ENCODE results near the gene SYNC.

Gene SYNC

GRCh38 chr1:32659581-32659980 is 43.0 kb downstream of the SYNC start:
- no peak for DNase-seq (ENCODE audit: low spot score)
- no peak for TF ChIP-seq CTCF (IDR thresholded peaks at IDR 0.05; ENCODE audit: extremely low read depth, insufficient read depth, missing control alignments)
- in situ Hi-C loops (cut with MboI; ENCODE audit: low pct_unique_long_range_greater_than_20kb, low sequenced_read_pairs, unreplicated experiment) = no loop called here

DNA sequence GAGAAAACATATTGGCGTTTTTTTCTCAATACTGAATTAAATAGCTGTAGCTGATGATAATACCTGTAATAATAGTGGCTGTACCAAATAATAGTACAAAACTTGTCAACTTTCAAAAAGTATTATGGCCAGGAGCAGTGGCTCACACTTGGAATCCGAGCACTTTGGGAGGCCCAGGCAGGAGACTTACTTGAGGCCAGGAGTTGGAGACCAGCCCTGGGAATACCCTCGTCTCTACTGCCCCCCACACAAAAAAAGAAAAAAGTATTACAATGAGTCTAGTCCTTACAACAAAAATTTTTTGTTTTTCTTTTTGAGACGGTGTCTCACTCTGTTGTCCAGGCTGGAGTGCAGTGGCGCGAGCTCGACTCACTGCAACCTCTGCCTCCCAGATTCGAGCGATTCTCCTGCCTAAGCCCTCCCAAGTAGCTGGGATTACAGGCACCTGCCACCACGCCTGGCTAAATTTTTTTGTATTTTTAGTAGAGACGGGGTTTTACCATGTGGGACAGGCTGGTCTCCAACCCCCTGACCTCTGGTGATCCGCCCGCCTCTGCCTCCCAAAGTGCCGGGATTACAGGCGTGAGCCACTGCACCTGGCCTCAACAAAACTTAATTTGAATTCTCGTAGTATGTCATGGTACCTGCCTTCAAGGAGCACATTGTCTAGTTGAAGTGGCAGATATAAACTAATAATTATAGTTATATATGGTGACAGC is 50.2 kb downstream of the SYNC start:
- TF ChIP-seq CTCF (IDR thresholded peaks at IDR 0.05; ENCODE audit: extremely low read depth, insufficient read depth, missing control alignments) = no peak
- in situ Hi-C loops (cut with MboI; ENCODE audit: low pct_unique_long_range_greater_than_20kb, low sequenced_read_pairs, unreplicated experiment) = no loop called here
- DNase-seq (ENCODE audit: low spot score) = no peak

DNA sequence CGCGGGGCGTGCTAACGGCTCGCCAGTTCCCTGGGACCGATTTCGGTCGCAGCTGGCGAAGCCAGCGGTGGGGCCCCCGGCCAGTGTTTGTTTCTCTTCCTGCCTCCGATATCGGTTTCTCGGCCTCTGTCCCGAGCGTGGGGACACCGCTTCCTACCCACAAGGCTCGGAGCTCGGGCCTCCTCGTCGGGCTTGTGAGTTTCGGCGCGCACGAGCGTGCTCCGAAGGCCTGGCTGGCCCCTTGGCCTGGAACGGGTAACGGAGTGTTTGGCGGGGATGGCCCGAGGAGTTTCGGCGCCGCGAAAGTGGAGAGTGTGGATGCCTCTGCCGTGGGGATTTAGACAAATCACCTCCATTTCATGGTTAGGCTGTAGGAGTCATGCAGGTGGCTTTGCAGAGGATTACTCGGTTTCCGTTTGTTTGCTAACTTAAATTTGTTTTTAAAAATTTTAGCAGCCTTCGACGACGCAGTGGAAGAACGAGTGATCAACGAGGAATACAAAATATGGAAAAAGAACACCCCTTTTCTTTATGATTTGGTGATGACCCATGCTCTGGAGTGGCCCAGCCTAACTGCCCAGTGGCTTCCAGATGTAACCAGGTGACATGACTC is 51.0 kb downstream of the SYNC start:
- no peak for TF ChIP-seq CTCF (IDR thresholded peaks at IDR 0.05; ENCODE audit: extremely low read depth, insufficient read depth, missing control alignments)
- in situ Hi-C loops (cut with MboI; ENCODE audit: low pct_unique_long_range_greater_than_20kb, low sequenced_read_pairs, unreplicated experiment) = no loop called here
- DNase-seq (ENCODE audit: low spot score) = no peak

DNA sequence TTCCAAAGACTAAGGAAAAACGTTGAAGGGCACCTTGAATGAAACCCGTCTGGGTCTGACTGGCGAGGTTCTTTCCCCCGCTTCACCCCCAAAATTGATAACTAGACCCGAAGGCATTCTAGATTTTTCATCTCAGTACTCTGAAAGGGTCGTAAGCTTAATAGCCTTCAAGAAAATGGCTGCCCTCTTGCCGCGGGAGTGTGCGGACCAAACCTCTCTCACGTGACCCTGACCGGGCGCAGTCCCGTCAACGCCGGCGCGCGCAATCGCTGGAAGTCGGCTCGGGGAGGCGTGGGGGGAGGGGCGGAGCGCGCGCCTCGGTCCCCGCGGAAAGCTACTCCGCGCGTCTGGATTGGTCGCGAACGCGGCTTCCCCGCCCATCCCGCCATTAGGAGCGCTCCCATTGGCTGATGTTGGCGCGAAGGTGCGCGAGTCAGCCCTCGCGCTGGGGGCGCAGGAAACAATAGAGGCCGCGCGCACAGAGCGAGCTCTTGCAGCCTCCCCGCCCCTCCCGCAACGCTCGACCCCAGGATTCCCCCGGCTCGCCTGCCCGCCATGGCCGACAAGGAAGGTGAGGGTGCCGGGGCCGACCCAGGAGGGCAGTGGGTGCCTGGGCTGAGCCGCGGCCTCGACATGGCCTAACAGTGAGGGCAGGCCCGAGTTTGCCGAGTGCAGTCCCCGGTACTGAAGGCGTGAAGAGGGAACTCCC is 51.7 kb downstream of the SYNC start, which contains the start of gene RBBP4:
Gene RBBP4, plus strand, starts transcription at position 457 of the 709 bp plus-strand sequence. Its CDS starts 99 bp downstream, at position 556.
- TF ChIP-seq CTCF (IDR thresholded peaks at IDR 0.05; ENCODE audit: extremely low read depth, insufficient read depth, missing control alignments) = no peak
- DNase-seq (ENCODE audit: low spot score) = peak; percentile 97
- in situ Hi-C loops (cut with MboI; ENCODE audit: low pct_unique_long_range_greater_than_20kb, low sequenced_read_pairs, unreplicated experiment) = no loop called here

DNA sequence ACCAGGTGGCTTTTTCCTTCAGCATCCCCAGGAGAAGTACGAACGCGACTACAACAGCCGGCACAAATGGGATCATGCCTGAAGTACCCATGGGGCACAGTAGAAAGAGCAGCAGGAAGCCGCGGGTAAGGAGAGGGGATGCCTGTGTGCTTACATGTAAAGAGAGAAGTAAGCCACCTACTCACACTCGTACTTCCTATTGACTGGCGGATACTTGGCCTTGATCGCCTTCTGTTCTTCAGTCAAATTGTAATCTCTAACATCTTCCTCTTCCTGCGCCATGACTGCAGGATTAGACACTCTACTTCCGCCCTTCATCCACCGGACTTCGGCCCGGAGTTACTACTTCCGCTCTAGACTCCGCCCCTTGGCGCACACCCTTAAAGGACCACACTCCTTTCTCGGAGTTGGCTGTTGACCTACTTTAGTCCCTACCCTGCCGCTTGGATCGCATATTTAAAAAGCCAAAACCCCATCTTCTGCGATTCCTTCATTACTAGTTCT is 52.3 kb downstream of the SYNC start, which contains the start of gene ZBTB8OS:
Gene ZBTB8OS, minus strand, starts transcription at position 303 of the 504 bp plus-strand sequence. Its CDS starts 21 bp downstream, at position 282.
- peak; percentile 89 for DNase-seq (ENCODE audit: low spot score)
- TF ChIP-seq CTCF (IDR thresholded peaks at IDR 0.05; ENCODE audit: extremely low read depth, insufficient read depth, missing control alignments) = no peak
- in situ Hi-C loops (cut with MboI; ENCODE audit: low pct_unique_long_range_greater_than_20kb, low sequenced_read_pairs, unreplicated experiment) = no loop called here

DNA sequence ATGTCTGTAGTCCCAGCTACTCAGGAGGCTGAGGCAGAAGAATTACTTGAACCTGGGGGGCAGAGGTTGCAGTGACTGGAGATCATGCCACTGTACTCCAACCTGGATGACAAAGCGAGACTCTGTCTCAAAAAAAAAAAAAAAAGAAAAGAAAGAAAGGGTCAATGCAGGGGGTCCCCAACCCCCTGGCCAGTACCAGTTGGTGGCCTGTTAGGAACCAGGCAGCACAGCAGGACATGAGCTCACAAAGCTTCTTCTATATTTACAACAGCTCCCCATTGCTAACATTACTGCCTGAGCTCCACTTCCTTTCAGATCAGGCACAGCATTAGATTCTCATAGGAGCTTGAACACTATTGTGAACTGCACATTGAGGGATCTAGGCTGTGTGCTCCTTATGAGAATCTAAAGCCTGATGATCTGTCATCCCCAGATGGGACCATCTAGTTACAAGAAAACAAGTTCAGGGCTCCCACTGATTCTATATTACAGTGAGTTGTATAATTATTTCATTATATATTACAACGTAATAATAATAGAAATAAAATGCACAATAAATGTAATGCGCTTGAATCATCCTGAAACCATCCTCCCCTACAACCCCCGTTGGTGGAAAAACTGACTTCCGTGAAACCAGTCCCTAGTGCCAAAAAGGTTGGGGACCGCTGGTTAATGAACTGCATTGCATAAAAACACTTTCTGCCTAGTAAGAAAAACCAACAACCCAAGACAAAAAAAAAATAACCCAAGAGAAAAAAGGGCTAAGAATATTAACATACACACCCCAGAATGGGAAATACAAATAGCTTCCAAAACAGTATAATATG is 55.0 kb downstream of the SYNC start:
- DNase-seq (ENCODE audit: low spot score) = no peak
- TF ChIP-seq CTCF (IDR thresholded peaks at IDR 0.05; ENCODE audit: extremely low read depth, insufficient read depth, missing control alignments) = no peak
- in situ Hi-C loops (cut with MboI; ENCODE audit: low pct_unique_long_range_greater_than_20kb, low sequenced_read_pairs, unreplicated experiment) = no loop called here

All from GM13977 (cell line).